Epithelial cell of esophagus (primary cell): Measurements from ENCODE around the gene GPR34.

Source experiments
- DNase-seq: peaks from one replicate; pipeline ENCODE4 v3.0.0; 2010; ENCODE audit warnings: low read depth
- H3K4me3 ChIP-seq: 2 replicates; pipeline ENCODE4 v1.5.1; 2011; ENCODE audit warnings: mild to moderate bottlenecking, low read length, control low read depth
- TF ChIP-seq, protein P1 (sequence below): IDR thresholded peaks from 2 replicates; pipeline ENCODE4 v1.5.1; 2011; ENCODE audit warnings: low read depth, mild to moderate bottlenecking, low read length, control low read depth, inconsistent platforms; ENCODE audit not compliant: insufficient read depth; ENCODE audit errors: missing control alignments

Gene GPR34

DNA sequence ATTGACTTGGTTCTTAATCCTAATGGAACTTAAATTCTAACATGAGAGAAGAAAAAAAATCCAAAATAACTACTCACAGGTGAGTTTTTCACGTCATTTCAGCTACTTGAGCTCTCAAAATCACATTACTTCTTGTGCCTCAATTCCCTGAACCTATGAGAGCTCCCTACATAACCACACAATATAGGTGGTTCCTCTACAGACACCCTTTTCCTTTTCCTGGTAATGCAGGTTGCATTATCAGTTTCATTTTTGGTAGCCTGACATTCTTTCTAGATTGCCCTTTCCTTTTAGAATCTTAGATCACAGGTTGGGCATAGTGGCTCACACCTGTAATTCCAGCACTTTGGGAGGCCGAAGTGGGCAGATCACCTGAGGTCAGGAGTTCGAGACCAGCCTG lies 4.3 kb downstream of the GPR34 start:
- no peak overlapping the region for H3K4me3 ChIP-seq
- TF ChIP-seq, protein P1, sequence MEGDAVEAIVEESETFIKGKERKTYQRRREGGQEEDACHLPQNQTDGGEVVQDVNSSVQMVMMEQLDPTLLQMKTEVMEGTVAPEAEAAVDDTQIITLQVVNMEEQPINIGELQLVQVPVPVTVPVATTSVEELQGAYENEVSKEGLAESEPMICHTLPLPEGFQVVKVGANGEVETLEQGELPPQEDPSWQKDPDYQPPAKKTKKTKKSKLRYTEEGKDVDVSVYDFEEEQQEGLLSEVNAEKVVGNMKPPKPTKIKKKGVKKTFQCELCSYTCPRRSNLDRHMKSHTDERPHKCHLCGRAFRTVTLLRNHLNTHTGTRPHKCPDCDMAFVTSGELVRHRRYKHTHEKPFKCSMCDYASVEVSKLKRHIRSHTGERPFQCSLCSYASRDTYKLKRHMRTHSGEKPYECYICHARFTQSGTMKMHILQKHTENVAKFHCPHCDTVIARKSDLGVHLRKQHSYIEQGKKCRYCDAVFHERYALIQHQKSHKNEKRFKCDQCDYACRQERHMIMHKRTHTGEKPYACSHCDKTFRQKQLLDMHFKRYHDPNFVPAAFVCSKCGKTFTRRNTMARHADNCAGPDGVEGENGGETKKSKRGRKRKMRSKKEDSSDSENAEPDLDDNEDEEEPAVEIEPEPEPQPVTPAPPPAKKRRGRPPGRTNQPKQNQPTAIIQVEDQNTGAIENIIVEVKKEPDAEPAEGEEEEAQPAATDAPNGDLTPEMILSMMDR = no peak
- DNase-seq = no peak

DNA sequence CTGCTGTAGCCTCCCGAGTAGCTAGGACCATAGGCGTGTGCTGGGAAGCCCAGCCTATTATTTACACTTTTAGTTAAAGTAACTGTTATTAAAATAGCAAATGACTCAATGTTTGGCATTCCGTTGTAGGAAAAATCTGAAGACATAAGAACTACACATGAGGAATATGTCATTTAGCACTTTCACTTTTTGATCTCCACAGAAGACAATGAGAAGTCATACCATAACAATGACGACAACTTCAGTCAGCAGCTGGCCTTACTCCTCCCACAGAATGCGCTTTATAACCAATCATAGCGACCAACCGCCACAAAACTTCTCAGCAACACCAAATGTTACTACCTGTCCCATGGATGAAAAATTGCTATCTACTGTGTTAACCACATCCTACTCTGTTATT lies 6.7 kb downstream of the GPR34 start:
- peak; percentile 1 for DNase-seq
- H3K4me3 ChIP-seq = no peak overlapping the region
- TF ChIP-seq, protein P1 = no peak

DNA sequence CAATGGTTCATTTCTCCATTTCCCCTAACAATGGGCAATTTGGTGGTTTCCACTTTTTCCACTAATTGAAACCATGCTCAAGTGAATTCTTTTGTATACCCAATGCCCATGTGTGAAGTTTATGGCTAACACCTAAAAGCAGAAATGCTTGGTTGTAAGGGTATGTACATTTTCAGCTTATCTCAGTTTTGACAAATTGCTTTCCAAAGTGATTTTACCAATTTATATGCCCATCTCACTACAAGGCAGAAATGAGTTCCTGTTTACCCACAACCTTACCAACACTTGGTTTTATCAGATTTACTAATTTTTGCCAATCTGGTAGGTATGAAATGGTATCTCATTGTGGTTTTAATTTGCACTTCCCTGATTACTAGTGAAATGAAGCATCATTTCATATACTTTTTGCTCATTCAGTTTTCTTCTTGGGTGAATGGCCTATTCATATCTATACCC lies 14.8 kb downstream of the GPR34 start:
- no peak for DNase-seq

DNA sequence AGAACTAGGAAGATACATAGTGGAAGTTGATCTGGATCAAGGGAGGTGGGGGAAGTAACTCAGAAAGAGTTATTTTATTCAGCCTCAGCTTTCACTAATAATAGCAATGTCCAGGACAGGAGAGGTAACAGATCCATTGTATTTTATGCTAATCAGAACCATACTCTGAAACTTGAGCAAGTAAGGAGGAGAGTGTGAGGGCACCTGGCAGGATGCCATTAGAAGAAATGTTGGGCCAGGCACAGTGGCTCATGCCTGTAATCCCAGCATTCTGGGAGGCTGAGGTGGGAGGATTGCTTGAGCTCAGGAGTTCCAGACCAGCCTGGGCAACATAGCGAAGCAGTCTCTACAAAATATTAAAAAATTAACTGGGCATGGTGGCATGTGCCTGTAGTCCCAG lies 16.3 kb downstream of the GPR34 start:
- TF ChIP-seq, protein P1 = no peak
- no peak for DNase-seq
- no peak overlapping the region for H3K4me3 ChIP-seq

More for the DNA sequence above, 14.8 kb downstream of the GPR34 start:
- TF ChIP-seq, protein P1 = no peak
- H3K4me3 ChIP-seq = no peak overlapping the region

DNA sequence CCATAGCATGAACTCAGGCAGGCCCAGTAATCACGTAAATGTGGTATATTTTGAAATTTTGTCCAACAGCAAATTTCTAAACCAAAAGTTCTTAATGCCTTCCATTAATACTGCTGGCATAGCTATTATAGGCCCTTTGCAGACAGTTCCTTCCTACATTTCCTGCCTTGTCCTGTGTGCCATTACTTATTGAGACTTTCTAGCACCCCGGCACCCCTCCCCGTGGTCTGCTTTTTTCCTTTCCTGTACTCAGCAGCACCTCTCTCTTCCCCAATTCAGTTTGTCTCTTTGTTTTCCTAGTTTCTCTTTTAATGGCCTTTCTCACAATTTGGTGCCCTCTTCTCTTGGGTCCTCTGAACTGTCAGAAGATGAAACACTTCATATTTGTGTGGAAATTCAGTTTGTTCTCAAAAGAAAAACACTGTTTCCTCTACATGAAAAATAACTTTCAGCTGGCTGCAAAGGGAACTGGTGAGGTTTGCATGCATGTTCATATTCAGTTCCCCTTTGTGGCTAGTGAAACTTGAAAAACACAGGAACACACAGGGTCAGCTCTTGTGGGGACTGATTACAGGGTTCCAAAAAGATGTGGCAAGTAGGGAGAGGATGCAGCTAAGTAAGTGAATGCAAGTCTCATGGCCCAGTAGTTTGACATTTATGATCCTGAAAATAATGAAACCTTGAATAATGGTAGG lies 17.1 kb downstream of the GPR34 start:
- TF ChIP-seq, protein P1 = no peak
- H3K4me3 ChIP-seq = no peak overlapping the region
- no peak for DNase-seq

DNA sequence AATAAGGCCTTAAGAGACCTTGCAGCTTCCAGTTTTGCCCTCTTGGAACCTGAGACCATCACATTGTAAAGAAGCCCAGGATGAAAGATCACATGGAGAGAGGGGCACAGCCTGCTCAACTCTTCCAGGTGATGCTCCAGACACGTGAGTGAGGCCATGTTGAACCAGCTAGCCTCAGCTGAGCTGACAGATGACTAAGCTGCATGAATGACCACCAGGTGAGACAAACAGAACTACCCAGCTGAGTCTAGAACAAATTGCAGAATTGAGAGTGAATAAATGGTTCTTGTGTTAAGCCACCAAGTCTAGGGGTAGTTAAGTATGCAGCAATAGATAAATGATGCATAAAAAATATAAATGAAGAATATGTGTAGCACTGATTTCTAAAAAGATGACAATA lies 18.4 kb downstream of the GPR34 start:
- DNase-seq = no peak
- H3K4me3 ChIP-seq = no peak overlapping the region
- TF ChIP-seq, protein P1 = no peak

DNA sequence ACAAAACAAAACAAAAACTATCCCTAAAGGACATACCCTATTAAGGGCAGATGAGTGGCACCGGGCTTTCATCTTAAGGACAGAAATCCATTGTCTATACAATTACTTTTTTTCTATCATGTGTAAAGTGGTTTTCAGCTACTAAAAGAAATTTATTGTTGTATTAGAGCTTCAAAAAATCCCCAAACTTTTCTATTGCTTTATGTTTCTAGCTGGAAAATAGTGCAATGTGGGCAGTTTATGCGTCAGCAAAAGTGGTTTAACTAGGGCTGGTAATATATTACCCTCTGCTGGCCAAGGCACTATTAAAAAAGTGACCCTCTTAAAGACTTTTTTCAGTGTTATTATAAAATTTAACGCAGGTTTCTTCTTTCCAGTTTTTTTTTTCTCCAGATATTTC lies 19.7 kb downstream of the GPR34 start:
- TF ChIP-seq, protein P1 = no peak
- no peak overlapping the region for H3K4me3 ChIP-seq
- DNase-seq = no peak
